Sigmoid colon (tissue), 7 donors: ENCODE data around the gene SLC35G6. TPM values are rescaled to one million over a fixed set of nuclear protein-coding genes. Genes with fewer than 3 reads are reported as not detected.
A peak's percentile ranks its signal among the peaks of the same experiment; 100 is the strongest.

Source experiments
- DNase-seq: peaks from one replicate; pipeline ENCODE4 v3.0.0-alpha.2; 2019
- H3K27ac ChIP-seq, 4 donors: fragments of 200-600 bp; sonication (generic); one replicate each; pipeline ENCODE4 v1.5.1; 2016 to 2019; ENCODE audit warnings: mild to moderate bottlenecking in 1 of 4
- H3K27me3 ChIP-seq, 3 donors: fragments of 200-600 bp; sonication (generic); one replicate each; pipeline ENCODE4 v1.5.1; 2019; ENCODE audit warnings: mild to moderate bottlenecking in 1 of 3
- H3K36me3 ChIP-seq, 4 donors: fragments of 200-600 bp; sonication (generic); one replicate each; pipeline ENCODE4 v1.5.1; 2016 to 2019
- H3K4me1 ChIP-seq, 4 donors: fragments of 200-600 bp; sonication (generic); one replicate each; pipeline ENCODE4 v1.5.1; 2017 to 2019
- H3K4me3 ChIP-seq, 4 donors: fragments of 200-600 bp; sonication (generic); one replicate each; pipeline ENCODE4 v1.5.1; 2017 to 2019; ENCODE audit warnings: mild to moderate bottlenecking in 2 of 4, moderate library complexity in 1 of 4
- H3K9me3 ChIP-seq, 4 donors: fragments of 200-600 bp in 3 of 4; sonication (generic) in 3 of 4; one replicate each; pipeline versions ENCODE4 v1.5.1 to v1.6.1; 2013 to 2019
- CTCF ChIP-seq, 4 experiments: fragments of 450-650 bp in 3 of 4; fragments of 200-600 bp in 1 of 4; IDR thresholded peaks; one replicate each; pipeline ENCODE4 v1.5.1; 2016 to 2019; ENCODE audit warnings: antibody characterized with exemption in 4 of 4, mild to moderate bottlenecking in 3 of 4, moderate library complexity in 2 of 4
- EP300 ChIP-seq, 4 donors: sonication (generic); formaldehyde crosslinking; IDR thresholded peaks; one replicate each; pipeline ENCODE4 v1.6.1; 2017; ENCODE audit warnings: antibody characterized with exemption in 4 of 4
- POLR2A ChIP-seq, 2 donors: fragments of 450-650 bp; IDR thresholded peaks; one replicate each; pipeline ENCODE4 v1.6.1; 2016; ENCODE audit warnings: antibody characterized with exemption in 2 of 2, mild to moderate bottlenecking in 2 of 2, moderate library complexity in 2 of 2
- POLR2AphosphoS5 ChIP-seq, 4 donors: sonication (generic); formaldehyde crosslinking; IDR thresholded peaks; one replicate each; pipeline ENCODE4 v1.6.1; 2017; ENCODE audit warnings: antibody characterized with exemption in 4 of 4
- WGBS, 2 donors: extraction: QIAGEN DNeasy Blood & Tissue Kit; methylation state at CpG; one replicate each; pipeline ENCODE4 v1.1.7; 2013; 5-methylcytosine and 5-hydroxymethylcytosine counted together
- intact Hi-C: fragments of 100-400 bp; cut with DNase I; formaldehyde crosslinking; loops from one replicate; pipeline ENCODE4 v1.15.1; 2023
- polyA plus RNA-seq, 3 donors: library from polyadenylated mRNA; stranded (reverse); fragments of 200-250 nt; gene quantifications; one replicate each; pipeline ENCODE4 v1.2.3, GENCODE V29; 2013
- total RNA-seq, 4 donors: library from RNA; depleted of rRNA; stranded (reverse); fragments of >200 nt; gene quantifications; one replicate each; pipeline ENCODE4 v1.1.0, GENCODE V29; 2016
- donor health status: healthy with polysubstance abuse.
- donor health status: Bipolar disorder and iron deficiency.
- donor health status: healthy.

SLC35G6 gene
- total and polyA plus RNA-seq, 7 donors, result not detected

- intact Hi-C loops, result no loop called here
- 94 to 95% methylated on average over 20 of the region's 20 CpGs for WGBS, 2 donors
- no peaks in the 10 kb centered on the region for H3K27me3 ChIP-seq
These were observed 21.1 kb downstream of the SLC35G6 start for GRCh38 chr17:7502171-7502847.

GRCh38 chr17:7502987-7503386 lies 21.7 kb downstream of the SLC35G6 start:
- no peak overlapping the region for H3K4me3 ChIP-seq
- WGBS, 2 donors, result 89 to 91% methylated on average over 14 of the region's 14 CpGs
- intact Hi-C loops, result no loop called here
- no peak overlapping the region for H3K27ac ChIP-seq
- peak; percentile 57 for DNase-seq
- H3K36me3 ChIP-seq, result peaks cover 55 to 99% (median 70%) of the 10 kb centered on the region in 4 donors
- H3K27me3 ChIP-seq, result no peaks in the 10 kb centered on the region
- H3K4me1 ChIP-seq, result no peaks in the 10 kb centered on the region
- no peaks in the 10 kb centered on the region for H3K9me3 ChIP-seq
- TF ChIP-seq EP300 (IDR thresholded peaks at IDR 0.05), result no peak
- TF ChIP-seq POLR2AphosphoS5 (IDR thresholded peaks at IDR 0.05), result no peak
- no peak for TF ChIP-seq POLR2A (IDR thresholded peaks at IDR 0.05)
- TF ChIP-seq CTCF (IDR thresholded peaks at IDR 0.05), result no peak

More at GRCh38 chr17:7502171-7502847, 21.1 kb downstream of the SLC35G6 start:
- Histone ChIP-seq H3K27ac (no peak overlapping the region), H3K36me3 (peaks cover 62 to 99% (median 73%) of the 10 kb centered on the region in 4 donors), H3K9me3 (no peaks in the 10 kb centered on the region), H3K4me1 (no peaks in the 10 kb centered on the region), H3K4me3 (no peak overlapping the region)
- TF ChIP-seq POLR2A (IDR thresholded peaks at IDR 0.05) (no peak), EP300 (IDR thresholded peaks at IDR 0.05) (no peak), CTCF (IDR thresholded peaks at IDR 0.05) (no peak), POLR2AphosphoS5 (IDR thresholded peaks at IDR 0.05) (no peak)
- peak; percentile 48 for DNase-seq

- DNase-seq, result peak; percentile 26
- Histone ChIP-seq H3K27ac (no peak overlapping the region), H3K27me3 (no peaks in the 10 kb centered on the region), H3K9me3 (no peaks in the 10 kb centered on the region), H3K36me3 (peaks cover 51 to 99% (median 71%) of the 10 kb centered on the region in 4 donors), H3K4me3 (no peak overlapping the region), H3K4me1 (no peaks in the 10 kb centered on the region)
- WGBS, 2 donors, result 97% methylated on average over 8 of the region's 8 CpGs
- TF ChIP-seq EP300 (IDR thresholded peaks at IDR 0.05), result no peak
- TF ChIP-seq POLR2AphosphoS5 (IDR thresholded peaks at IDR 0.05), result no peak
- TF ChIP-seq CTCF (IDR thresholded peaks at IDR 0.05), result no peak
- TF ChIP-seq POLR2A (IDR thresholded peaks at IDR 0.05), result no peak
- intact Hi-C loops, result no loop called here
These were observed 22.3 kb downstream of the SLC35G6 start for GRCh38 chr17:7503521-7503920.

GRCh38 chr17:7508145-7508544 lies 26.9 kb downstream of the SLC35G6 start:
- TF ChIP-seq EP300 (IDR thresholded peaks at IDR 0.05) (no peak), CTCF (IDR thresholded peaks at IDR 0.05) (no peak), POLR2AphosphoS5 (IDR thresholded peaks at IDR 0.05) (no peak), POLR2A (IDR thresholded peaks at IDR 0.05) (no peak)
- intact Hi-C loops, result no loop called here
- Histone ChIP-seq H3K4me3 (no peak overlapping the region), H3K27me3 (no peaks in the 10 kb centered on the region), H3K27ac (no peak overlapping the region), H3K36me3 (peaks cover 23 to 99% (median 65%) of the 10 kb centered on the region in 4 donors), H3K9me3 (no peaks in the 10 kb centered on the region), H3K4me1 (no peaks in the 10 kb centered on the region)
- peak; percentile 42 for DNase-seq
- WGBS, 2 donors, result 90 to 93% methylated on average over 11 of the region's 11 CpGs
